HG03039 (cell line): ENCODE results near the gene DDX53.

Experiments used
- ATAC-seq: cut with Tn5 transposase; IDR thresholded peaks from one replicate; pipeline ENCODE4 v1.9.1; 2021; ENCODE audit warnings: mild to moderate bottlenecking, moderate library complexity; ENCODE audit not compliant: unreplicated experiment

DDX53 gene

DNA sequence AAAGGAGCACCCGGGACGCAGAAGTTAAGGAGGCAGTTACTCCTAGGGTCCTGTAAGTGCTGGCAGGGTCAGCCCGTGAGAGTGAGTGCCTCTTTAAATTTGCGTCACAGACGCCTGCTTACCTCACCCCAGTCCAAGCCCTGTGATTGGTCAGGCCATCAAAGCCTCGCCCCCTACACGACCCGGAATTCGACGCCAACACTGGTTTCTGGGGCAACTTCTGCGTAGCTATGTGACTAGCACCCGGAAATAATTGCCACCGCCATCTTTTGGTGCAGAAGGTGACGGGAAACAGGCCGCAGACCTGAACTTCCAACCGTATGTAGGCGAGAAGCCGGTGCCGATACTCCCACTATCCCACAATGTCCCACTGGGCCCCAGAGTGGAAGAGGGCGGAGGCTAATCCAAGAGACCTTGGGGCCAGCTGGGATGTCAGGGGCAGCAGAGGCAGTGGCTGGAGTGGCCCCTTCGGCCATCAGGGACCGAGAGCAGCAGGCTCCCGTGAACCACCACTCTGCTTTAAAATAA lies at the start of gene DDX53:
DDX53 (plus strand) TSS at position 265 of the 528 bp plus-strand sequence; CDS start at position 363, 98 bp downstream.
- ATAC-seq = no peak

DNA sequence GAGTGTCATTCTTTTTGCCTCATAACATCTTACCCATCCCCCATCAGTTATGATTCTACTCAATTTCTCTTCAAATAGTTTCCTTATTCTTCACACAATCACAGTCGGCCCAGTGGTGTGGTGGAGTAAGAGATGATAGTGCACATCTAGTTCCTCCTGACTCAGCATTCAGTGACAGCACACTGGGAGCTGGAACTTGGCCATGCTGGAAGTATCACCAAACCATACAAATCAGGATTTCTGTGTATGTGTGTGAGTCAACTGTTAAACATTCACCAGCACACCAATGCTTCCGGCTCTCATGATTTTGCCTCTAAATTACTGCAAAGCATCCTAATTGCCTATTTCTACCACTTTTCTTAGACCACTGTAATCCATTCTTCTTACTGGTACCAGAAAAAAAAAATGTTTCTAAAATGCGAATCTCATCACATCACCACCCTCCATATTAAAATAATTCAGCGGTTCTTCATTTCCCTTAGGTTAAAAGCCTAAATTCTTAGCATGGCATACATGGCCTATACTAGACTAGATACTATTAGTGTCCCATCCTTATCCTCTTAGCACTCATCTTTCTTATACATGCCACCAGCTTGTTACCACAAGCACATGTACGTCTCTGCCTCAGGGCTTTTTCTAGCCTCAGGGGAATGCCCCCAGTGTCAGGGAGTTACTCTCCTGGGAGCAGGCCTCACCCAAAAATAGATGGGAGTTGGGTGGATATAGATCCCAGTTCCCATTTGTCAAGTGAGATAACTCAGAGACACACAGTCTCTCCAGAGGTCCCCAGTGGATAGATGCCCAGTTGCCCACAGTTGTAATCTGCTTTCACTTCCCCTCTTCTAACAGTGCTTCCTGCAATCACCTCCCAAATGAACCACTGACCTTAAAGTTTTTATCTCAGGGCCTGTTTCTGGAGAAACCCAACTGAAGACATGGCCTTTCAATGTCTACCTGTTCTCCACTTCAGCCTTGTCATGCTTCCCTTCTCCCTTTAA lies 49.2 kb upstream of the DDX53 start:
- ATAC-seq = no peak

GRCh38 chrX:22952010-22952409 lies 47.8 kb upstream of the DDX53 start:
- no peak for ATAC-seq

- no peak for ATAC-seq
These were observed 41.5 kb upstream of the DDX53 start for GRCh38 chrX:22958250-22958649.

- ATAC-seq = no peak
These were observed 40.4 kb upstream of the DDX53 start for GRCh38 chrX:22959204-22959920.

DNA sequence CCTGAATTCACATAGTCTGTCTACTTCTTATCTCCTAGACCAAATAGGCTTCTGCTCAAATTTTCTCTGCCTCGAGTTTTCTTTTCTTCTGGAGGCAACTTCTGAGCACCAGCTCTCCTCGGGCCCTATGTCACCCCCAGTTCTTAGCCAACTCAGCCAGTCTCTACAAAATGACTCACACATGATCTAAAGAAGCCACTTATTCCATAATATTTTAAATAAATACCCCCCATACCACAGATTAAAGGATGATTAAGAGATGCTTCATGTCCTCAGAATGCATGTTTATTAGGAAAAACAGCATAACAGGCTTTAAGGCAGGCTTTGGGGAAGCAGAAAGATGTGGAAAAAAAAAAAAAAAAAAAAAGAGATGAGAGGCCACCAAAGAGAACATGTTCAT lies 36.6 kb upstream of the DDX53 start:
- ATAC-seq = no peak

- no peak for ATAC-seq
These were observed 31.3 kb upstream of the DDX53 start for GRCh38 chrX:22968494-22968893.

GRCh38 chrX:22969411-22969810 lies 30.3 kb upstream of the DDX53 start:
- ATAC-seq = no peak

GRCh38 chrX:22970861-22971260 lies 28.9 kb upstream of the DDX53 start:
- ATAC-seq = no peak

DNA sequence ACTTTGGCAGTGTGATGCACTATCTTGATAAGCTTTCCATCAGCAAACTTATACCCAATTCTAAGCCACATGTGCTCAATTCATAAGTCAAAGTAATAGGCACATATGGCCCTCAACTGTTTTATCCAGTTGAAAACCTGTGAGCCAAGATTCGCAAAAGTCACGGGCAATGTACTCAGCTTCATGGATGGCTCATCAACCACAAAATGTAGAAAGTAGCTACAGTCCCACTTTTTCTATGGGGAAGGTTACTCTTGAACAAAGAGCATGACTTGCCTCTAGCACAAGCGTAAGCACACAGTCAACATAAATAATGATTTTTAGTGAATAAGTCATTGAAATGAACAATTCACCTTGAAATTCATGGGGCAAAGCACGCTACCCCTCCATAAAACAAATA lies 25.1 kb upstream of the DDX53 start:
- ATAC-seq = no peak

GRCh38 chrX:22975786-22976185 lies 24.0 kb upstream of the DDX53 start:
- no peak for ATAC-seq

DNA sequence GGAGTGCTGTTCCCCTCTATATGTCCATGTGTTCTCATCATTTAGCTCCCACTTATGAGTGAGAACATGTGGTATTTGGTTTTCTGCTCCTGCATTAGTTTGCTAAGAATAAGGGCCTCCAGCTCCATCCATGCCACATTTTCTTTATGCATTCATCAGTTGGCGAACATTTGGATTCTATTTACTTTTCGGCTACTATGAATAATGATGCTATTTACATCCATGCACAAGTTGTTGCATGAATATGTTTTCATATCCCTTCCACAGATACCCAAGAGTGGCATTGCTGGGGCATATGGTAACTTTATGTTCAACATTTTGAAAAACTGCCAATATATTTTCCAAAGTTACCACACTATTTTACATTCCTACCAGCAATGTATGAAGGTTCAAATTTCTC lies 13.8 kb upstream of the DDX53 start:
- ATAC-seq = no peak

DNA sequence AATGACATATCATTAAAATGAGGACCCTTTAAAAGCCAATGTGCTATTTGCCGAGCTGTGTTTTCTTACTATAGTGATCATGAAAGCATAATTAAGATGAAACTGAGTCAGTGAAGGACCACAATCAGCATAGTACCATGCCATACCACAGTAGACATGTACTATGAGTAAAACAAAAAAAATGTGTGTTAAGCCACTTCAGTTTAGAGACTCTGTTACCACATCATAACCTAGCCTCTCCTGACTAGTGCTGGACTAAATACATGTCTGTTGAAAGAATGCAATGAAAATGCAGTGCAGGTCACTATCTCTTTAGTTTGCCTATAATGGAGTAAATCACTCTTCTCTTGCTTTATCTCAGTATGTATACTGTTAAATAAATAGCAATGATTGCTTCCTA lies 12.3 kb upstream of the DDX53 start:
- ATAC-seq = no peak

- ATAC-seq = no peak
These were observed 3.4 kb downstream of the DDX53 start for GRCh38 chrX:23003116-23003515.

DNA sequence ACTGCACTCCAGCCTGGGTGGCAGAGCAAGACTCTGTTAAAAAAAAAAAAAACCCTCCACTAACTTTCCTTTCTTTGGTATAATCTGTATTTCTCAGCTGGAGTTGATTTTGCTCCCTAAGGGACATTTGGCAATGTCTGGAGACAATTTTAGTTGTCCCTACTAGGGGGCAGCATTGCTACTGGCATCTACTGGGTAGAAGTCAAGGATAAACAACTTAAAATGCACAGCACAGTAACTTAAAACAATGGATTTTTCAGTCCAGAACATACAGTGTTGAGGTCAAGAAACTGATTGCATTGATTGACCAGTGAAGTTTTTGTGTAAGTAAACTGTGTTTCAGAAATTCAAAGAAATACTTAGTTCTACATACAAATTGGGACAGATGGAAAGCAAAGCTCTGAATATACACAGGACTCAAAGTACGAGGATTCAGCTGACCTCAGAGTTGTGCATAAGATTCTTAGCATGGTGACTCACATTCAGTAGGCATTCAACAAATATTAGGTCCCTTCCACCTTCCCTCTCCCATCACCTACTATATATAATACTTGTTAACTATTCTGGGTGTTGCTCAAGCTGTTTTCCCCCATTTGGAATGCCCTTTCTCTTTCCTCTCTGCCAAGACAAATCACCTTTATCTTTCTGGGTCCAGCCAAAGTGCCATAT lies 8.8 kb downstream of the DDX53 start:
- no peak for ATAC-seq

- no peak for ATAC-seq
These were observed 12.4 kb downstream of the DDX53 start for GRCh38 chrX:23012162-23012561.

DNA sequence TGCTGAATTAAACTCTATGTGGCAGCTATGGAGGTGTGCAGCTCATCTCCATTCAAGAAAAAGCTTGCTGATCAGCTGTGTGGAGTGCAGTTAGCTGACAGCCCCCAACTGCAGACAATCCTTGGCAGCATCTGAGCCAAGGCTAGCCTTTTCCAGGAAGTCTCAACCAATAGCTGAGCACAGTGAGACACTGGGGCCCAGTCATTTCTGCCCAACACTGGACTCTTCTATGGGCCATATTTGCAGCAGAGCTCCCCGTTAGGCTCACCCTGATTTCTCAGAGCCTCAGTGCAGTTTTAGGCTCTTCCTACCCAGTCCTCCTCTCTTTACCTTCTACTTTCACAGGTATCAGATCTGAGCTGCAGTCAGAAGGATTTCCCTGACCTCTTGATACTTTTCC lies 12.9 kb downstream of the DDX53 start:
- ATAC-seq = no peak

- no peak for ATAC-seq
These were observed 13.6 kb downstream of the DDX53 start for GRCh38 chrX:23013366-23013765.

DNA sequence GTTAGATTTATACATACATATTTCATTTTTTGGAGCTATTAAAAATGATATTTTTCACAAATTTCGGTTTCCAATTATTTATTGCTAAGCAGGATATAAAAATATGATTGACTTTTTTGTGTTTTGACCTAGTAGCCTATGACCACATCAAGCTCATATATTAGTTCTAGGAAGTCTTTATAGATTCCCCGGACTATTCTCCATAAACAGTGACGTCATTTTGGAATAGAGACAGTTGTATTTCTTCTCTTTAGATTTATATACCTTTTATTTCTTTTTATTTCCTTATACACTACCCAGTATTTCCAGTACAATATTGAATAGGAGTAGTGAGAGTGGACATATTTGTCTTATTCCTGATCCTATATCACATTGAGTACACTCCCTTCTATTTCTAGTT lies 31.8 kb downstream of the DDX53 start:
- ATAC-seq = no peak

GRCh38 chrX:23035493-23035892 lies 35.7 kb downstream of the DDX53 start:
- no peak for ATAC-seq

- no peak for ATAC-seq
These were observed 46.7 kb downstream of the DDX53 start for GRCh38 chrX:23046443-23046842.
